Right lobe of liver (tissue), 6 donors: ENCODE measurements around the gene LRRIQ1. TPM values are rescaled to one million over a fixed set of nuclear protein-coding genes. Genes with fewer than 3 reads are reported as not detected.

Source experiments
- ATAC-seq, 4 donors: fragments of 200-7000 bp; cut with Tn5 transposase; one replicate each; pipeline ENCODE4 v1.9.1; 2020; ENCODE audit warnings: mild to moderate bottlenecking in 4 of 4, moderate library complexity in 4 of 4
- DNase-seq, 3 donors: peaks; one replicate each; pipeline ENCODE4 v3.0.0-alpha.2; 2020
- H3K27ac ChIP-seq, 3 donors: fragments of 200-600 bp; one replicate each; pipeline ENCODE4 v1.8.0; 2022
- H3K27me3 ChIP-seq, 2 donors: fragments of 200-600 bp; one replicate each; pipeline ENCODE4 v1.8.0; 2022
- H3K36me3 ChIP-seq, 4 donors: fragments of 200-600 bp; sonication (generic) in 1 of 4; one replicate each; pipeline versions ENCODE4 v1.5.1 to v1.8.0; 2017 to 2022; ENCODE audit warnings: control low read depth in 1 of 4
- H3K4me1 ChIP-seq, 4 donors: fragments of 200-600 bp; sonication (generic) in 1 of 4; one replicate each; pipeline versions ENCODE4 v1.5.1 to v1.8.0; 2017 to 2022; ENCODE audit warnings: control low read depth in 1 of 4
- H3K4me3 ChIP-seq, 3 donors: fragments of 200-600 bp; one replicate each; pipeline ENCODE4 v1.8.0; 2022
- H3K9me3 ChIP-seq, 4 donors: fragments of 200-600 bp; sonication (generic) in 1 of 4; one replicate each; pipeline versions ENCODE4 v1.5.1 to v1.8.0; 2017 to 2022; ENCODE audit warnings: control low read depth in 1 of 4
- POLR2A ChIP-seq: fragments of 450-650 bp; IDR thresholded peaks from one replicate; pipeline ENCODE4 v1.6.1; 2017; ENCODE audit warnings: antibody characterized with exemption, mild to moderate bottlenecking
- WGBS: methylation state at CpG from one replicate; pipeline ENCODE4 v1.1.6; 2018; ENCODE audit warnings: low coverage, low lambda C conversion rate; ENCODE audit not compliant: insufficient coverage; ENCODE audit errors: missing lambda C conversion rate; 5-methylcytosine and 5-hydroxymethylcytosine counted together
- intact Hi-C, 2 donors: fragments of 100-400 bp; cut with DNase I; formaldehyde crosslinking; loops; one replicate each; pipeline versions ENCODE4 v1.11.2 to v1.14.1; 2022
- total RNA-seq, 6 experiments: library from RNA; depleted of rRNA in 2 of 6; stranded (reverse); fragments of >200 nt in 2 of 6; fragmentation: NEBNext Ultra II Directional in 3 of 6; extraction: Animal tissue kit (Norgen Biotek cat#: 25700) in 3 of 6; gene quantifications; one replicate each; pipeline versions ENCODE4 v1.1.0 to v1.2.4, GENCODE V29; 2016 to 2023
- TF ChIP-seq, protein P1 (sequence below), 4 donors: fragments of 200-600 bp in 3 of 4; fragments of 450-650 bp in 1 of 4; IDR thresholded peaks; one replicate each; pipeline versions ENCODE4 v1.5.1 to v1.8.0; 2016 to 2022; ENCODE audit warnings: antibody characterized with exemption in 4 of 4, mild to moderate bottlenecking in 2 of 4
- donor health status: DM: no; HTN: yes; CAD: no.
- donor health status: DM: no; HTN: no; CAD: no.
- donor health status: DM: no; HTN: no; CAD: no.
- donor health status: DM: no; HTN: yes; CAD: no.
- donor health status: DM: no; HTN: yes; CAD: no.

Gene LRRIQ1
- total RNA-seq, 6 experiments from 2014 or later = 0.04 to 0.23 TPM; not detected in 4

GRCh38 chr12:85005615-85006014, 30.5 kb upstream of the LRRIQ1 start:
- H3K27ac ChIP-seq = no peak overlapping the region
- H3K4me3 ChIP-seq = no peak overlapping the region
- intact Hi-C loops = no loop called here
- WGBS = no CpG with 5 or more reads among the region's 1 CpG
- no peak for DNase-seq
- no peaks in the 10 kb centered on the region for H3K9me3 ChIP-seq
- ATAC-seq = no peak
- H3K36me3 ChIP-seq = no peaks in the 10 kb centered on the region
- no peak for TF ChIP-seq POLR2A
- H3K27me3 ChIP-seq = no peaks in the 10 kb centered on the region
- no peaks in the 10 kb centered on the region for H3K4me1 ChIP-seq

DNA sequence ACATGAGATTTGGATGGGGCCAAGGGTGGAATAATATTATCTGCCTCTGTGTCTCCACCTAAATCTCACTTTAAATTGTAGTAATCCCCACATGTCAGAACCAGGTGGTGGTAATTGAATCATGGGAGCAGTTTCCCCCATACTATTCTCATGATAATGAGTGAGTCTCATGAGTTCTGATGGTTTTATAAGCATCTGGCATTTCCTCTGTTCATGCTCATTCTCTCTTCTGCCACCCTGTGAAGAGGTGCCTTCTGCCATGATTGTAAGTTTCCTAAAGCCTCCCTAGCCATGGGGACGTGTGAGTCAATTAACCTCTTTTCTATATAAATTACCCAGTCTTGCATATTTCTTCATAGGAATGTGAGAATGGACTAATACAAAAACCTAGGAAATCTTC, 29.9 kb upstream of the LRRIQ1 start:
- Histone ChIP-seq H3K4me3 (no peak overlapping the region), H3K9me3 (no peaks in the 10 kb centered on the region), H3K27me3 (no peaks in the 10 kb centered on the region), H3K4me1 (no peaks in the 10 kb centered on the region), H3K36me3 (no peaks in the 10 kb centered on the region), H3K27ac (no peak overlapping the region)
- ATAC-seq = no peak
- no peak for DNase-seq
- intact Hi-C loops = no loop called here
- no peak for TF ChIP-seq POLR2A
- TF ChIP-seq, protein P1, sequence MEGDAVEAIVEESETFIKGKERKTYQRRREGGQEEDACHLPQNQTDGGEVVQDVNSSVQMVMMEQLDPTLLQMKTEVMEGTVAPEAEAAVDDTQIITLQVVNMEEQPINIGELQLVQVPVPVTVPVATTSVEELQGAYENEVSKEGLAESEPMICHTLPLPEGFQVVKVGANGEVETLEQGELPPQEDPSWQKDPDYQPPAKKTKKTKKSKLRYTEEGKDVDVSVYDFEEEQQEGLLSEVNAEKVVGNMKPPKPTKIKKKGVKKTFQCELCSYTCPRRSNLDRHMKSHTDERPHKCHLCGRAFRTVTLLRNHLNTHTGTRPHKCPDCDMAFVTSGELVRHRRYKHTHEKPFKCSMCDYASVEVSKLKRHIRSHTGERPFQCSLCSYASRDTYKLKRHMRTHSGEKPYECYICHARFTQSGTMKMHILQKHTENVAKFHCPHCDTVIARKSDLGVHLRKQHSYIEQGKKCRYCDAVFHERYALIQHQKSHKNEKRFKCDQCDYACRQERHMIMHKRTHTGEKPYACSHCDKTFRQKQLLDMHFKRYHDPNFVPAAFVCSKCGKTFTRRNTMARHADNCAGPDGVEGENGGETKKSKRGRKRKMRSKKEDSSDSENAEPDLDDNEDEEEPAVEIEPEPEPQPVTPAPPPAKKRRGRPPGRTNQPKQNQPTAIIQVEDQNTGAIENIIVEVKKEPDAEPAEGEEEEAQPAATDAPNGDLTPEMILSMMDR (IDR thresholded peaks at IDR 0.05) = no peak
- 39% methylated on average over 1 of the region's 1 CpG for WGBS

DNA sequence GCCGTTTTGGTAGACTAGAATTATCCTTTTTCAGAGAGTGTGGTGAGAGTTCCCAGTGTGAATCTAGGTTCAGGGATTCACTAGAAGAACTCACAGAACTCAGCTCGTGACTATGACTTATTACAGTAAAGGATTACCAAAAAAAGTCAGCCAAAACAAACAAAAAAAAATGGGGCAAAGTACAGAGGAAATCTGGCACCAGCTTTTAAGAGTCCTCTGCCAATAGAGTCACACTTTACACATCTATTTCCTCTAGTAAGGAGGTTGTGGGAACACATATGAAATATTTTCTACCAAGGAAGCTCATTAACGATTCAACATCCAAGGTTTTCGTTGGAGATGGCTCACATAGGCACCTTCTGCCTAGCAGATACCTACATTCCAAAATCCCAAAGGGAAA, 28.3 kb upstream of the LRRIQ1 start:
- DNase-seq = no peak
- ATAC-seq = peak in 2 of 4 donors; percentile 56 to 88

DNA sequence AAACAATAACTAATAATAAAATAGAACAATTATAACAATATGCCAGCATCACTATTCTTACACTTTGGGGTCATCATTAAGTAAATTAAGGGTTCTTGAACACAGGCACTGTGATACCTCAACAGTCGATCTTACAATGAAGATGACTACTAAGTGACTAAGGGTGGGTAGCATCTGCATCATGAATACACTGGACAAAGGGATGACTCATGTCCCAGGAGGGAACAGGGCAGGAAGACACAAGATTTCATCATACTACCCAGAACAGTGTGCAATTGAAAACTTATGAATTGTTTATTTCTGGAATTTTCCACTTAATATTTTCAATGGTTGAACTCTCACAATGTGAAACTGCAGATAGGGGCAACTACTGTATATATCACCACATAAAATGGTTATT, 19.7 kb upstream of the LRRIQ1 start:
- no peak overlapping the region for H3K4me3 ChIP-seq
- DNase-seq = no peak
- intact Hi-C loops = no loop called here
- peak in 1 of 4 donors; percentile 54 for ATAC-seq
- WGBS = 63% methylated on average over 1 of the region's 1 CpG
- no peaks in the 10 kb centered on the region for H3K27me3 ChIP-seq
- no peaks in the 10 kb centered on the region for H3K36me3 ChIP-seq
- TF ChIP-seq POLR2A = no peak
- TF ChIP-seq, protein P1 (IDR thresholded peaks at IDR 0.05) = no peak
- H3K4me1 ChIP-seq = no peaks in the 10 kb centered on the region
- no peak overlapping the region for H3K27ac ChIP-seq
- H3K9me3 ChIP-seq = no peaks in the 10 kb centered on the region

More for the DNA sequence above, 28.3 kb upstream of the LRRIQ1 start:
- 15% methylated on average over 4 of the region's 4 CpGs for WGBS
- Histone ChIP-seq H3K4me1 (no peaks in the 10 kb centered on the region), H3K4me3 (no peak overlapping the region), H3K9me3 (no peaks in the 10 kb centered on the region), H3K27me3 (no peaks in the 10 kb centered on the region), H3K36me3 (no peaks in the 10 kb centered on the region), H3K27ac (no peak overlapping the region)
- TF ChIP-seq, protein P1 (IDR thresholded peaks at IDR 0.05) = no peak
- TF ChIP-seq POLR2A = no peak
- intact Hi-C loops = no loop called here

DNA sequence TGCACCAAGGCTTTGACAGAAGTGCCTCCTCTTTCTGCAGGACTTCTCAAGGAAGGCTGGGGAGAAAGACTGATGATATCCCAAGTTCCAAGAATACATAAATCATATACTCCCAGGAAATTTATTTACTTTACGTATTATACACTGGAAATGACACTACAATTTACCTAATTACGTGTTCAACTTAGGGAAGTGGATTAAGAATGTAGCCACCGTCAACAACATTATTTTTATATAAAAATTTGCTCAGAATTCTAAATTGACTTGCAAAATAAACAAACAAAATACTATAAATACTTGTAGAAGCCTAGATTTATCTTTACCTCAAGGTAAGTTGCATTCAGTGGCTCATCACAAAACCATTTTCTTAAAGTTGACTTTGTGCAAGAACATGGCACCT, 19.0 kb upstream of the LRRIQ1 start:
- no peak for ATAC-seq
- WGBS = 41% methylated on average over 3 of the region's 3 CpGs
- H3K9me3 ChIP-seq = no peaks in the 10 kb centered on the region
- intact Hi-C loops = no loop called here
- TF ChIP-seq POLR2A = no peak
- TF ChIP-seq, protein P1 (IDR thresholded peaks at IDR 0.05) = no peak
- no peak overlapping the region for H3K27ac ChIP-seq
- DNase-seq = no peak
- H3K4me3 ChIP-seq = no peak overlapping the region
- H3K27me3 ChIP-seq = no peaks in the 10 kb centered on the region
- no peaks in the 10 kb centered on the region for H3K36me3 ChIP-seq
- H3K4me1 ChIP-seq = no peaks in the 10 kb centered on the region
